ENCODE results near the gene PLP1.

GRCh38 chrX:103792916-103793544, 16.4 kb downstream of the PLP1 start:
- no peak for TF ChIP-seq CTCF (IDR thresholded peaks at IDR 0.05; ENCODE audit: extremely low read depth in 1 of 2, insufficient read depth in 1 of 2, low read depth in 1 of 2, low read length in 2 of 2)
- no peak for TF ChIP-seq POLR2A (IDR thresholded peaks at IDR 0.05; ENCODE audit: low read depth, low read length)
- TF ChIP-seq EZH2 (IDR thresholded peaks at IDR 0.05; ENCODE audit: borderline replicate concordance, low read depth, low read length, severe bottlenecking) = no peak

All from endothelial cell of umbilical vein (primary cell).